Measurements from ENCODE around the gene STK17A. TPM values are rescaled to one million over a fixed set of nuclear protein-coding genes. Genes with fewer than 3 reads are reported as not detected.
A peak's percentile ranks its signal among the peaks of the same experiment; 100 is the strongest.

The STK17A gene
- total RNA-seq, 1 experiment from 2014 or later, result 9.8 TPM

DNA sequence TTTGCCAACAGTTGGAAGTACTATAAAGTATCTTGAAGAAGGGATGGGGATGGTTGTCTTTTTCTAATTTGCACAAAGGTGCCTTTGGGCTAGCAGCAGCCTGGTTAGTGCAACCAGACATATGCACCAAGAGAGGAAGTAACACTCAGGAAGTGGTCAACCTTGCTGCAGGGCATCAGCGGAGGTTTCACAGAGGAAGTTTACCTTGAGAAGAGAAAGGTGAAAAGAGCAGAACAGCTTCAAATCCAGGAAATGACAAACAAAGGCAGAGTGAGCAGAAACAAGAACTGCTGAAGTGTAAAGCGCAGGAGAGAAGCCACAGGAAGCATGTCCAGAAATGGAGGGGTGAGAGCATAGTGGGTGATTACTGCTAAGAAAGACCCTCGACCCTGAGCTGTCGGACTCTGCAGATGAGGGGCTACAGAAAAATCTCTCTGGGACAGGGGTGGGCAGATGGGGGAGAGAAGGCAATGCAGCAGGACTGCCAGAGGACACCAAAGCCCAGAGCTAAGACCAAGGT, 66.9 kb downstream of the STK17A start:
- H2AFZ ChIP-seq (ENCODE audit: low read length), result no peak overlapping the region
- H3K9ac ChIP-seq (ENCODE audit: extremely low read depth, insufficient read length, low read length), result no peak overlapping the region
- H2AK5ac ChIP-seq (ENCODE audit: insufficient read length, low read length), result no peak overlapping the region
- no peak overlapping the region for H3K56ac ChIP-seq (ENCODE audit: insufficient read length, low read depth, low read length)
- H3K79me1 ChIP-seq (ENCODE audit: insufficient read depth, low read depth, low read length, poor library complexity, severe bottlenecking), result no peaks in the 10 kb centered on the region
- H4K5ac ChIP-seq (ENCODE audit: insufficient read length, low read depth, low read length), result no peak overlapping the region
- no peak overlapping the region for H3K14ac ChIP-seq (ENCODE audit: insufficient read depth, low read length)
- H3T11ph ChIP-seq (ENCODE audit: low read length), result no peak overlapping the region
- peaks cover 51 to 61% of the 10 kb centered on the region in 2 experiments for H3K4me1 Mint-ChIP-seq
- no peaks in the 10 kb centered on the region for H3K23me2 ChIP-seq (ENCODE audit: insufficient read length, low read depth, low read length, poor library complexity, severe bottlenecking)
- peaks cover 19% of the 10 kb centered on the region; the same call in 1 of the 2 replicates for H3K4me1 ChIP-seq (ENCODE audit: insufficient read depth, low read length)
- H4K91ac ChIP-seq (ENCODE audit: insufficient read length, low read depth, low read length), result no peak overlapping the region
- H3K4ac ChIP-seq (ENCODE audit: low read depth, low read length), result no peak overlapping the region
- H2BK20ac ChIP-seq (ENCODE audit: low read depth, low read length, poor library complexity, severe bottlenecking), result no peak overlapping the region
- H3K18ac ChIP-seq (ENCODE audit: insufficient read length, low read depth, low read length), result no peak overlapping the region
- H3K4me2 ChIP-seq (ENCODE audit: insufficient read depth, insufficient read length, low read length), result no peak overlapping the region
- DNase-seq, result no peak
- no peaks in the 10 kb centered on the region for H3K27me3 ChIP-seq (ENCODE audit: insufficient read depth, low read length)
- no peak overlapping the region for H2BK5ac ChIP-seq (ENCODE audit: insufficient read length, low read length)
- no peak overlapping the region for H4K8ac ChIP-seq (replicated peaks; ENCODE audit: insufficient read length, low read depth, low read length)
- TF ChIP-seq, protein P1, sequence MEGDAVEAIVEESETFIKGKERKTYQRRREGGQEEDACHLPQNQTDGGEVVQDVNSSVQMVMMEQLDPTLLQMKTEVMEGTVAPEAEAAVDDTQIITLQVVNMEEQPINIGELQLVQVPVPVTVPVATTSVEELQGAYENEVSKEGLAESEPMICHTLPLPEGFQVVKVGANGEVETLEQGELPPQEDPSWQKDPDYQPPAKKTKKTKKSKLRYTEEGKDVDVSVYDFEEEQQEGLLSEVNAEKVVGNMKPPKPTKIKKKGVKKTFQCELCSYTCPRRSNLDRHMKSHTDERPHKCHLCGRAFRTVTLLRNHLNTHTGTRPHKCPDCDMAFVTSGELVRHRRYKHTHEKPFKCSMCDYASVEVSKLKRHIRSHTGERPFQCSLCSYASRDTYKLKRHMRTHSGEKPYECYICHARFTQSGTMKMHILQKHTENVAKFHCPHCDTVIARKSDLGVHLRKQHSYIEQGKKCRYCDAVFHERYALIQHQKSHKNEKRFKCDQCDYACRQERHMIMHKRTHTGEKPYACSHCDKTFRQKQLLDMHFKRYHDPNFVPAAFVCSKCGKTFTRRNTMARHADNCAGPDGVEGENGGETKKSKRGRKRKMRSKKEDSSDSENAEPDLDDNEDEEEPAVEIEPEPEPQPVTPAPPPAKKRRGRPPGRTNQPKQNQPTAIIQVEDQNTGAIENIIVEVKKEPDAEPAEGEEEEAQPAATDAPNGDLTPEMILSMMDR (conservative IDR thresholded peaks at IDR 0.05), result no peak
- H3K23ac ChIP-seq (ENCODE audit: insufficient read length, low read depth, low read length), result no peak overlapping the region
- H2BK12ac ChIP-seq (ENCODE audit: insufficient read length, low read depth, low read length), result no peak overlapping the region
- no peak overlapping the region for H2BK15ac ChIP-seq (ENCODE audit: low read depth, low read length)
- H3K9me3 ChIP-seq (ENCODE audit: control insufficient read depth, low read depth, low read length), result no peaks in the 10 kb centered on the region
- no peak overlapping the region for H3K27ac ChIP-seq (ENCODE audit: insufficient read length, low read depth, low read length)
- H2BK120ac ChIP-seq (ENCODE audit: low read depth, low read length, poor library complexity, severe bottlenecking), result no peak overlapping the region
- peaks cover 2% of the 10 kb centered on the region; the same call in 1 of the 2 replicates for H3K79me2 ChIP-seq (ENCODE audit: insufficient read depth, low read length)
- H3K27me3 Mint-ChIP-seq (ENCODE audit: low read depth), result no peaks in the 10 kb centered on the region
- no CpG with 5 or more reads among the region's 4 CpGs for WGBS (ENCODE audit: extremely low coverage, insufficient read length, low lambda C conversion rate)
- H3K27ac Mint-ChIP-seq, result peak overlapping the region; percentile 18 to 84 (median 83); a peak in 5 of 7 replicates
- H3K4me3 Mint-ChIP-seq, result no peak overlapping the region
- no peaks in the 10 kb centered on the region for H3K9me3 Mint-ChIP-seq
- no peaks in the 10 kb centered on the region for H4K20me1 ChIP-seq (ENCODE audit: control insufficient read depth, insufficient read depth, insufficient read length)
- H3K36me3 Mint-ChIP-seq (ENCODE audit: insufficient read depth in 1 of 3, low read depth in 3 of 3), result peaks cover 12 to 35% (median 34%) of the 10 kb centered on the region in 3 experiments; a peak in 6 of 7 replicates

All from H9 (cell line).